Raji (cell line): ENCODE results near the gene RAB40C.

Source experiments
- POLR2A ChIP-seq: IDR thresholded peaks from 2 replicates; pipeline ENCODE4 v1.6.1; 2011; ENCODE audit warnings: low read depth, low read length, control low read depth; ENCODE audit not compliant: insufficient read depth

The RAB40C gene

GRCh38 chr16:634051-634670 is 44.3 kb downstream of the RAB40C start:
- TF ChIP-seq POLR2A = no peak

- TF ChIP-seq POLR2A = no peak
Observed at GRCh38 chr16:634996-635395, 45.1 kb downstream of the RAB40C start.

- TF ChIP-seq POLR2A = no peak
Observed at GRCh38 chr16:635573-636205, 45.8 kb downstream of the RAB40C start.

DNA sequence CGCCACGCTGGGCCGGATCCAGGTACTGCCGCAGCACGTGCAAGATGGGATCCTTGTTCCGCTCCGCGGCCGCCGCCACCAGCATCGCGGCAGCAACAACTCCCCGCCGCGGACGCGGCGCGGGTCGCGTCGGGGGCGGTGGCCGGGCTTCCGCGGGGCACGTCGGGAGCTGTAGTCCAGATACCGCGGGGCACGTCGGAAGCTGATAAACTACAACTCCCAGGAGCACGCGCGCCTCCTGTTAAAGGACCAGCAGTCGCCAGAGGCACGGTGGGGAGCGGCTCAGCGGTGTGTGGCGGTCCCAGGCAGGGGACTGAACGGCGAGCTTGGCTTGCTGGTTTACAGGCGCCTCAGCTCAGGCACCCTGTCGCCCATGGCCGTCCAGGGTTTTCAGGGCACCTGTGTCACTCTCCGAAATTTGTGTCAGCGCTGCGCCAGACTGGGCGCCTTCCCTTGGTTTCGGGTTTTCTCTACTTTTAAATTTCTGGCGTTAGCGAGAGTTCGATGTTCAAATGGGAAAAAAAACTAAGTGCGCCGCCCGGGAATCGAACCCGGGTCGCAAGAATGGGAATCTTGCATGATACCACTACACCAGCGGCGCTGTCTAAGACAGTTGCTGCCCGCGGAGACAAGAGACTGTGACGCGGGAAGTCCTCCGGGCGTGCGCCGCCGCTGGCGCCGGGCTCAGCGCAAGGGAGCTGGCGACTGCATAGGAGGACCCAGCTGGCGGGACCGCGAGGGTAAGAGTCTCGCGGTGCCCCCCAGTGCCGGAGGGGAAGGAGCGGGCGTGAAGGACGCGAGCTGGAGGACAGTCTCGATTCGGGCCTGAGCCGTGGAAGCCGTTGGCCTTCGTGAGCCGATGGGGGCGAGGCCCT is 46.6 kb downstream of the RAB40C start, which contains the start of gene METTL26:
TSS of gene METTL26 (minus strand) at position 100 of the 875 bp plus-strand sequence. CDS start at position 85, 15 bp downstream.
- peak; percentile 98 for TF ChIP-seq POLR2A

- TF ChIP-seq POLR2A = no peak
Observed at GRCh38 chr16:637081-638018, 47.5 kb downstream of the RAB40C start.

DNA sequence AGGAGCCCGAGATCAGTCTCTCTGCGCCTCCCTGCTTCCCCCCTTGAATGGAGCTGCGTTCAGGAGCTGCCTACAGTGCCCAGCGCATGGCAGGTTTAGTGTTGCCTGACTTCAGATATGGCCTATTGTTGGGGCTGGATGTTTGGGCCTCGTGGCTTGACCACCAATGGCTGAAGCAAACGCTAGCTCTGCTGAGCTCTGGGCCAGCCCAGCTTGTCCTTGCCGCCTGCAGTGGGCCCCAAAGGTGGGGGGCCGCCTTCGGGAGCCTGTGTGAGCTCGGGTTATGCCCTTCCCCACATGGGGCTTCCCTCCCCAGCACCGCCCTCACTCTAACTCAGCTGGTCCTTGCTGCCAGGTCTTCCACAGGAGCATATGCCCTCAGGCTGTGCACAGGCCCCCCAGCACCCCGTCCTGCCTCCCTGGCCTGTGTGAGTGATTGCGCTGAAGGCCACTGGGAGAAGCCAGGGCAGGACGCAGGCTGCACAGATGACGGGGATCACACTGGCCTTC is 48.2 kb downstream of the RAB40C start:
- TF ChIP-seq POLR2A = no peak

GRCh38 chr16:638836-639235 is 49.0 kb downstream of the RAB40C start:
- TF ChIP-seq POLR2A = 0 out of 2 replicates have a peak, but pooled peaks have one; percentile 4

DNA sequence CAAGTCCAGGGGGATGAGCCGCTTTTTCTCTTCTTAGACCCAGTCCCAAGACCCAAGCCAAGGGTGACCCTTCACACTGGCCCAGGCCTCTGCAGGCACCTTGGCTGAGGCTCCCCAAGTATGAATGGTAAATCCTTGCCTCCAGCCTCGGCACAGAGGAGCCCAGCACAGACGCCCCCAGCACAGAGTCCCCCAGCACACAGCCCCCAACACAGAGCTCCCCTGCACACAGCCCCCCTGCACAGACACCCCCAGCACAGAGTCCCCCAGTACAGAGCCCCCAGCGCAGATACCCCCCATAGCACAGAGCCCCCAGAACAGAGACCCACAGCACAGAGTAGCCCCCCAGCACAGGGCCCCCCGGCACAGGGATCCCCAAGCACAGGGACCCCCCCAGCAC is 50.7 kb downstream of the RAB40C start:
- no peak for TF ChIP-seq POLR2A

- peak; percentile 92 for TF ChIP-seq POLR2A
Observed at GRCh38 chr16:641326-642188, 51.7 kb downstream of the RAB40C start, which contains the start of gene MCRIP2. MCRIP2 (plus strand) TSS chr16:641828; CDS start chr16:641992, 164 bp downstream.

DNA sequence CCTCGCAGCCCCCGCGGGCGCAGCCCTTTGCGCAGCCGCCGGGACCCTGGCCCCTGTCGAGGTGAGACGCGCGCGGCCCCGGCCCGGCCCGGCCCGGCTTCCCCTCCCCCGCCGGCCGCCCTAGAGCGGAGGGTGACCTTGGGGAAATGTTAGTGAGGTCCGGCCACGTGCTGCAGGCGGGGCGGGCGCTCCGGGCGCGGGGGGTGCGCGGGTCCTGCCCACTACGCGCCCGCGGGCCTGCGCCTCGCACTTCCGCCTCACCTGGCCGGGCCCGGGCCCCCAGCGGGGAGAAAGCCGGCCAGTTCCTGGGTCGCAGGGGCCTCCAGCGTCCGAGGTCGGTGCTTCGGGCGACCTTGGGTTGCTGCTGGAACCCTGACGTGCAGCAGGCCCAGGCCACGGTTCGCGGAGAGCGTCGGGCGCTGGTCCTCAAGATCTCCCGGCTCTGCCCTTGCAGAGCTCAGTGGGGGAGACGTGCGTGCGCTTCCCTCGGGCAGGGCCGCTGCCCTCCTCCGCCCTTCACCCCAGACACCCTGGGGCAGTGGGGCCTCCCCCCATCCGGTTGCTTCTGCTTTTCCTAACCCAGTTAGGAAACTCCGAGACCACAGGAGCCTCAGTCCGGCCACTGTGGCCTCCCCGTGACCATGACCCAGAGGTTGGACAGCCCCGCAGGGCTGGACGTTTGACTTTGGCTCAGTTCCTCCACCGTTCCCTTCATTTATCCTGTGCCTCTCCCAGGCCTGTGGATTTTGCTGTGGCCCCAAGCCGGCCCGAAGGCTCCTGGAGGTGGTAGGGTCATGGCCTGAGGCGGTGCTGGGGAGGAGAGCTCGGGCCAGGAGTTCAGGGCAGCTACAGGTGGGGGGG is 52.6 kb downstream of the RAB40C start:
- TF ChIP-seq POLR2A = no peak

- TF ChIP-seq POLR2A = no peak
Observed at GRCh38 chr16:643050-643368, 53.1 kb downstream of the RAB40C start.

DNA sequence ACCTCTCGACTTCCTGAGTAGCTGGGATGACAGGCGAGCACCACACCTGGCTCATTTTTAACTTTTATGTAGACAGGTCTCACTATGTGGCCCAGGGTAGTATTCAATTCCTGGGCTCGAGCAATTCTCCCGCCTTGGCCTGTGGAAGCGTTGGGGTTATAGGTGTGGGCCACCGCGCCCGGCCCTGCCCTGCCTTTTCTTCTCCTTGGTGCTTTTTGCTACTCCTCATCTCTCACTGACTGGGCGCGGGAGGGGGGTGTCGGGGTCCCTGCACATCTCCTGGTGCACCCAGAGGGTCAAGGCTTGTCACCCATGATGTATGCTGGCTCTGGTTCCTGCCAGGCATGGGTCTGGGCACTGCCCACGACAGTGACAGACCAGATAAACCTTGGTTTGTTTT is 54.7 kb downstream of the RAB40C start:
- TF ChIP-seq POLR2A = no peak
